ENCODE results near the gene UGCG. TPM values are rescaled to one million over a fixed set of nuclear protein-coding genes. Genes with fewer than 3 reads are reported as not detected.
"Not testable (repeated sequence)": the region's sequence is repeated elsewhere in the genome, so short reads cannot be mapped to it uniquely, and the experiment has no call there.

The UGCG gene
- polyA plus RNA-seq, 2 of the 4 experiments (the other 2 are of a cell fraction): 11.6 to 25.9 TPM

GRCh38 chr9:111902391-111903139, 6.0 kb downstream of the UGCG start:
- H3K4me1 ChIP-seq: peaks cover 47% of the 10 kb centered on the region
- FAIRE-seq (no peak), DNase-seq (ENCODE audit: low read depth in 1 of 2, low spot score in 1 of 2) (no peak)

GRCh38 chr9:111903535-111903934, 6.9 kb downstream of the UGCG start:
- not testable (repeated sequence) for DNase-seq (ENCODE audit: low read depth in 1 of 2, low spot score in 1 of 2); H3K9me3 ChIP-seq; ATAC-seq; H3K4me3 ChIP-seq; FAIRE-seq; H3K4me2 ChIP-seq
- Histone ChIP-seq H3K27ac (0 out of 6 replicates have a peak overlapping the region, but pooled peaks of 1 of the 2 experiments have one; percentile 0), H3K4me1 (peaks cover 55% of the 10 kb centered on the region)
- 95% methylated on average over 8 of the region's 8 CpGs for WGBS (ENCODE audit: missing lambda C conversion rate)
- CTCF ChIA-PET: interaction anchor here (1.0 to 5.3 kb wide), 3 partner anchors 20 to 144 kb away, joined by 3 to 17 read pairs (median 4); no protein-coding TSS in a partner anchor
- POLR2A ChIA-PET: interaction anchor here (0.5 kb wide), 1 partner anchor 547 kb away, joined by 4 read pairs; no protein-coding TSS in a partner anchor

More at GRCh38 chr9:111902391-111903139, 6.0 kb downstream of the UGCG start:
- ChIA-PET POLR2A (no interaction called here), CTCF (interaction anchor here (1.0 to 5.3 kb wide), 4 partner anchors 13 to 119 kb away, joined by 3 to 17 read pairs (median 6); no protein-coding TSS in a partner anchor)
- Histone ChIP-seq H3K4me3 (no peak overlapping the region), H3K9me3 (no peaks in the 10 kb centered on the region), H3K4me2 (peak overlapping the region; percentile 28; the same call in 2 of the 3 replicates), H3K27ac (no peak overlapping the region)
- 88% methylated on average over 8 of the region's 8 CpGs for WGBS (ENCODE audit: missing lambda C conversion rate)
- TF ChIP-seq ZNF302 (CRISPR knock-in tag; IDR thresholded peaks at IDR 0.05) (no peak), ZC3H11A (IDR thresholded peaks at IDR 0.05) (no peak), RFX5 (IDR thresholded peaks at IDR 0.05) (no peak), POLR2AphosphoS2 (conservative IDR thresholded peaks at IDR 0.05; ENCODE audit: low read length) (no peak), E2F6 (IDR thresholded peaks at IDR 0.05; ENCODE audit: borderline replicate concordance, low read depth) (no peak), HES2 (IDR thresholded peaks at IDR 0.05) (no peak), CHD4 (IDR thresholded peaks at IDR 0.05; ENCODE audit: borderline replicate concordance) (no peak), NPAS2 (CRISPR knock-in tag; IDR thresholded peaks at IDR 0.05; ENCODE audit: borderline replicate concordance) (no peak), ZSCAN20 (CRISPR knock-in tag; IDR thresholded peaks at IDR 0.05) (no peak), BHLHE40 (IDR thresholded peaks at IDR 0.05; ENCODE audit: low read depth, low read length) (no peak), RARB (CRISPR knock-in tag; IDR thresholded peaks at IDR 0.05) (no peak), RAD21 (conservative IDR thresholded peaks at IDR 0.05 in 1 of 2, IDR thresholded peaks at IDR 0.05 in 1 of 2) (no peak), POLR2A (IDR thresholded peaks at IDR 0.05; ENCODE audit: low read length) (no peak), FOSL2 (IDR thresholded peaks at IDR 0.05) (no peak), FOSL2 (CRISPR knock-in tag; IDR thresholded peaks at IDR 0.05) (no peak), RCOR1 (IDR thresholded peaks at IDR 0.05; ENCODE audit: low read depth, low read length) (no peak), HOXB5 (CRISPR knock-in tag; IDR thresholded peaks at IDR 0.05) (no peak), REST (IDR thresholded peaks at IDR 0.05) (no peak), ZFP36 (IDR thresholded peaks at IDR 0.05; ENCODE audit: borderline replicate concordance, partially characterized antibody) (no peak), GATA3 (IDR thresholded peaks at IDR 0.05; ENCODE audit: borderline replicate concordance) (no peak), ELK1 (IDR thresholded peaks at IDR 0.05; ENCODE audit: low read depth, low read length) (no peak)
- ATAC-seq: no peak
